H1 (cell line): ENCODE measurements around the gene SP7.

ENCODE experiments used
- CEBPB ChIP-seq: IDR thresholded peaks from 2 replicates; pipeline ENCODE4 v1.6.1; 2012; ENCODE audit warnings: low read depth, low read length
- CHD1 ChIP-seq: IDR thresholded peaks from 2 replicates; pipeline ENCODE4 v1.6.1; 2012; ENCODE audit warnings: low read depth, low read length, improper control_type of control experiment
- CTCF ChIP-seq, 3 experiments: IDR thresholded peaks; 1 replicate in 2 of 3; 2 replicates in 1 of 3; pipeline versions ENCODE4 v1.5.1 to v1.6.1; 2011; ENCODE audit warnings: low read length in 3 of 3, mild to moderate bottlenecking in 3 of 3, inconsistent platforms in 2 of 3, low read depth in 1 of 3, moderate library complexity in 1 of 3; ENCODE audit not compliant: insufficient read depth in 1 of 3; ENCODE audit errors: control extremely low read depth in 1 of 3
- GTF2F1 ChIP-seq: IDR thresholded peaks from 2 replicates; pipeline ENCODE4 v1.6.1; 2012; ENCODE audit warnings: low read depth, low read length, improper control_type of control experiment, borderline replicate concordance
- HDAC2 ChIP-seq, 2 experiments: fragments of 300-600 bp in 1 of 2; sonication (generic) in 1 of 2; IDR thresholded peaks; 2 replicates each; pipeline ENCODE4 v1.6.1; 2011 to 2012; ENCODE audit warnings: low read depth in 2 of 2, low read length in 2 of 2, mild to moderate bottlenecking in 2 of 2, moderate library complexity in 2 of 2, borderline replicate concordance in 1 of 2, inconsistent platforms in 1 of 2
- JUND ChIP-seq: IDR thresholded peaks from 2 replicates; pipeline ENCODE4 v1.6.1; 2011; ENCODE audit warnings: mild to moderate bottlenecking, improper control_type of control experiment, low read length
- MAX ChIP-seq: IDR thresholded peaks from 2 replicates; pipeline ENCODE4 v1.6.1; 2012; ENCODE audit warnings: inconsistent platforms
- POLR2A ChIP-seq, 2 experiments: IDR thresholded peaks; 1 replicate in 1 of 2; 2 replicates in 1 of 2; pipeline ENCODE4 v1.6.1; 2011; ENCODE audit warnings: low read depth in 2 of 2, low read length in 2 of 2, mild to moderate bottlenecking in 2 of 2; ENCODE audit errors: control extremely low read depth in 1 of 2
- RNF2 ChIP-seq: fragments of 200-900, 300-1000 bp; sonication (generic); IDR thresholded peaks from 2 replicates; pipeline ENCODE4 v1.7.1; 2016; ENCODE audit warnings: borderline replicate concordance, low read depth, mild to moderate bottlenecking, antibody characterized with exemption, low read length; ENCODE audit not compliant: poor library complexity, severe bottlenecking; ENCODE audit errors: missing control alignments
- SAP30 ChIP-seq: fragments of 300-600 bp; sonication (generic); IDR thresholded peaks from 2 replicates; pipeline ENCODE4 v1.7.1; 2012; ENCODE audit warnings: low read length, moderate library complexity, mild to moderate bottlenecking, inconsistent platforms; ENCODE audit not compliant: insufficient read depth, insufficient replicate concordance
- YY1 ChIP-seq: IDR thresholded peaks from 2 replicates; pipeline ENCODE4 v1.6.1; 2011; ENCODE audit warnings: low read depth, mild to moderate bottlenecking, low read length
- ZNF274 ChIP-seq: IDR thresholded peaks from 2 replicates; pipeline ENCODE4 v1.7.0; 2012; ENCODE audit warnings: low read length, borderline replicate concordance; ENCODE audit errors: extremely low read depth

GRCh38 chr12:53313996-53314395 lies 22.2 kb downstream of the SP7 start:
- TF ChIP-seq SAP30 (no peak), CHD1 (no peak), CTCF (IDR thresholded peaks at IDR 0.05; ENCODE audit: control extremely low read depth in 1 of 3, insufficient read depth in 1 of 3, low read depth in 1 of 3, low read length in 3 of 3) (no peak), CEBPB (no peak), YY1 (no peak), MAX (no peak), GTF2F1 (no peak), POLR2A (IDR thresholded peaks at IDR 0.05; ENCODE audit: control extremely low read depth in 1 of 2, low read depth in 2 of 2, low read length in 2 of 2) (no peak), JUND (no peak), HDAC2 (IDR thresholded peaks at IDR 0.05; ENCODE audit: borderline replicate concordance in 1 of 2, low read depth in 2 of 2, low read length in 2 of 2) (no peak), ZNF274 (no peak), RNF2 (no peak)
